ENCODE results near the gene TNNT1.

Gene TNNT1

DNA sequence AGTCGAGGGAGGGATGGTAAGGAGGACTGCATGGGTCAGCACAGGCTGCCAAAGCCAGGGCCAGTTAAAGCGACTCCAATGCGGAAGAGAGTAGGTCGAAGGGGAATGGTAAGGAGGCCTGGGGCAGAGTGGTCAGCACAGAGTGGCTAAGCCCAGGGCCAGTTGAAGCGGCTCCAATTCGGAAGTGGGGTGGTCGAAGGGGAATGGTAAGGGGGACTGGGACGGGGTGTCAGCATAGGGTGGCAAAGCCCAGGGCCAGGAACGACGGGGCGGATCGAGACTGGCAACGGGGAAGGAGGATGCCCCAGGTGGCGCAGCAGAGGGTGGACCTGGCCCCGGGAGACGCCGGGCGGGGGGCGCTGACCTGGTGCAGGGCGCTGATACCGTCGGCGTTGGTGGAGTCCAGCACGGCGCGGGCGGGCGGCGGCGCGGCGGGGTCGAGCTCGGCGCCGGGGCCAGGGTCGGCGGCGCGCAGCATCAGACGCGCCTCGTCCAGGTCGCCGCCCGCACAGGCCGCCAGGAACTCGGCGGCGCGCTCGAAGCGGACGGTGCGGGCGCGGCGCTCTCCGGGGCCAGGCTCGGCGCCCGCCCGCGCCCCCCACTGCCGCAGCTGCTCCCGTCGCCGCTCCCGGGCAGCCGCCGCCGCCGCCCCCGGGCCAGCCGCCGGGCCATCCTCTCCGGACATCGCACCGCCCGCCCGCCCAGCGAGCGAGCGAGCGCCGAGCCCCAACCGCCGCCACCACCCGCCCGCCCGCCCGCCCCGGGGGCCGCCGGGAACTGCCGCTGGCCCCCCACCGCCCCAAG is 31.9 kb downstream of the TNNT1 start, which contains the start of gene PPP1R12C:
PPP1R12C (minus strand) TSS at position 779 of the 804 bp plus-strand sequence; CDS start at position 685, 94 bp downstream.
- TF ChIP-seq ZNF70 (CRISPR knock-in tag; IDR thresholded peaks at IDR 0.05) (no peak), ARNTL (CRISPR knock-in tag; IDR thresholded peaks at IDR 0.05; ENCODE audit: borderline replicate concordance, low read depth) (no peak), CSRNP3 (CRISPR knock-in tag; IDR thresholded peaks at IDR 0.05) (no peak), OSR1 (CRISPR knock-in tag; IDR thresholded peaks at IDR 0.05) (no peak), BACH2 (CRISPR knock-in tag; IDR thresholded peaks at IDR 0.05; ENCODE audit: borderline replicate concordance) (no peak), PPARA (CRISPR knock-in tag; IDR thresholded peaks at IDR 0.05; ENCODE audit: borderline replicate concordance) (no peak), ZNF8 (CRISPR knock-in tag; IDR thresholded peaks at IDR 0.05) (no peak), TOX (CRISPR knock-in tag; IDR thresholded peaks at IDR 0.05; ENCODE audit: borderline replicate concordance) (no peak), ZC3H10 (CRISPR knock-in tag; IDR thresholded peaks at IDR 0.05) (no peak), GLIS3 (CRISPR knock-in tag; IDR thresholded peaks at IDR 0.05) (no peak), ZNF565 (CRISPR knock-in tag; conservative IDR thresholded peaks at IDR 0.05; ENCODE audit: low read depth) (no peak), TCF4 (CRISPR knock-in tag; IDR thresholded peaks at IDR 0.05; ENCODE audit: borderline replicate concordance) (no peak), ZFP3 (CRISPR knock-in tag; IDR thresholded peaks at IDR 0.05) (no peak), ZFP30 (CRISPR knock-in tag; IDR thresholded peaks at IDR 0.05) (no peak), ISL1 (CRISPR knock-in tag; IDR thresholded peaks at IDR 0.05) (no peak)
- TF ChIP-seq, protein P1, sequence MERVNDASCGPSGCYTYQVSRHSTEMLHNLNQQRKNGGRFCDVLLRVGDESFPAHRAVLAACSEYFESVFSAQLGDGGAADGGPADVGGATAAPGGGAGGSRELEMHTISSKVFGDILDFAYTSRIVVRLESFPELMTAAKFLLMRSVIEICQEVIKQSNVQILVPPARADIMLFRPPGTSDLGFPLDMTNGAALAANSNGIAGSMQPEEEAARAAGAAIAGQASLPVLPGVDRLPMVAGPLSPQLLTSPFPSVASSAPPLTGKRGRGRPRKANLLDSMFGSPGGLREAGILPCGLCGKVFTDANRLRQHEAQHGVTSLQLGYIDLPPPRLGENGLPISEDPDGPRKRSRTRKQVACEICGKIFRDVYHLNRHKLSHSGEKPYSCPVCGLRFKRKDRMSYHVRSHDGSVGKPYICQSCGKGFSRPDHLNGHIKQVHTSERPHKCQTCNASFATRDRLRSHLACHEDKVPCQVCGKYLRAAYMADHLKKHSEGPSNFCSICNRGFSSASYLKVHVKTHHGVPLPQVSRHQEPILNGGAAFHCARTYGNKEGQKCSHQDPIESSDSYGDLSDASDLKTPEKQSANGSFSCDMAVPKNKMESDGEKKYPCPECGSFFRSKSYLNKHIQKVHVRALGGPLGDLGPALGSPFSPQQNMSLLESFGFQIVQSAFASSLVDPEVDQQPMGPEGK (CRISPR knock-in tag; IDR thresholded peaks at IDR 0.05; ENCODE audit: borderline replicate concordance): no peak
- TF ChIP-seq, protein P2, sequence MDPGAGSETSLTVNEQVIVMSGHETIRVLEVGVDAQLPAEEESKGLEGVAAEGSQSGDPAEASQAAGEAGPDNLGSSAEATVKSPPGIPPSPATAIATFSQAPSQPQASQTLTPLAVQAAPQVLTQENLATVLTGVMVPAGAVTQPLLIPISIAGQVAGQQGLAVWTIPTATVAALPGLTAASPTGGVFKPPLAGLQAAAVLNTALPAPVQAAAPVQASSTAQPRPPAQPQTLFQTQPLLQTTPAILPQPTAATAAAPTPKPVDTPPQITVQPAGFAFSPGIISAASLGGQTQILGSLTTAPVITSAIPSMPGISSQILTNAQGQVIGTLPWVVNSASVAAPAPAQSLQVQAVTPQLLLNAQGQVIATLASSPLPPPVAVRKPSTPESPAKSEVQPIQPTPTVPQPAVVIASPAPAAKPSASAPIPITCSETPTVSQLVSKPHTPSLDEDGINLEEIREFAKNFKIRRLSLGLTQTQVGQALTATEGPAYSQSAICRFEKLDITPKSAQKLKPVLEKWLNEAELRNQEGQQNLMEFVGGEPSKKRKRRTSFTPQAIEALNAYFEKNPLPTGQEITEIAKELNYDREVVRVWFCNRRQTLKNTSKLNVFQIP (CRISPR knock-in tag; IDR thresholded peaks at IDR 0.05; ENCODE audit: borderline replicate concordance, low read depth): no peak
- TF ChIP-seq, protein P3, sequence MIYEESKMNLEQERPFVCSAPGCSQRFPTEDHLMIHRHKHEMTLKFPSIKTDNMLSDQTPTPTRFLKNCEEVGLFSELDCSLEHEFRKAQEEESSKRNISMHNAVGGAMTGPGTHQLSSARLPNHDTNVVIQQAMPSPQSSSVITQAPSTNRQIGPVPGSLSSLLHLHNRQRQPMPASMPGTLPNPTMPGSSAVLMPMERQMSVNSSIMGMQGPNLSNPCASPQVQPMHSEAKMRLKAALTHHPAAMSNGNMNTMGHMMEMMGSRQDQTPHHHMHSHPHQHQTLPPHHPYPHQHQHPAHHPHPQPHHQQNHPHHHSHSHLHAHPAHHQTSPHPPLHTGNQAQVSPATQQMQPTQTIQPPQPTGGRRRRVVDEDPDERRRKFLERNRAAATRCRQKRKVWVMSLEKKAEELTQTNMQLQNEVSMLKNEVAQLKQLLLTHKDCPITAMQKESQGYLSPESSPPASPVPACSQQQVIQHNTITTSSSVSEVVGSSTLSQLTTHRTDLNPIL (CRISPR knock-in tag; IDR thresholded peaks at IDR 0.05; ENCODE audit: low read depth): no peak
- peak; percentile 10 for ATAC-seq

GRCh38 chr19:55116232-55116858 is 32.7 kb downstream of the TNNT1 start:
- no peak for TF ChIP-seq ZC3H10 (CRISPR knock-in tag; IDR thresholded peaks at IDR 0.05)
- TF ChIP-seq, protein P1 (CRISPR knock-in tag; IDR thresholded peaks at IDR 0.05; ENCODE audit: borderline replicate concordance): no peak
- no peak for TF ChIP-seq GLIS3 (CRISPR knock-in tag; IDR thresholded peaks at IDR 0.05)
- TF ChIP-seq OSR1 (CRISPR knock-in tag; IDR thresholded peaks at IDR 0.05): no peak
- TF ChIP-seq ESRRG (CRISPR knock-in tag; IDR thresholded peaks at IDR 0.05): no peak
- TF ChIP-seq ZNF8 (CRISPR knock-in tag; IDR thresholded peaks at IDR 0.05): no peak
- TF ChIP-seq TSHZ2 (CRISPR knock-in tag; IDR thresholded peaks at IDR 0.05): no peak
- TF ChIP-seq TCF4 (CRISPR knock-in tag; IDR thresholded peaks at IDR 0.05; ENCODE audit: borderline replicate concordance): no peak
- no peak for TF ChIP-seq CSDC2 (CRISPR knock-in tag; IDR thresholded peaks at IDR 0.05)
- TF ChIP-seq TOX (CRISPR knock-in tag; IDR thresholded peaks at IDR 0.05; ENCODE audit: borderline replicate concordance): no peak
- TF ChIP-seq ISL1 (CRISPR knock-in tag; IDR thresholded peaks at IDR 0.05): no peak
- TF ChIP-seq ZNF565 (CRISPR knock-in tag; conservative IDR thresholded peaks at IDR 0.05; ENCODE audit: low read depth): no peak
- no peak for TF ChIP-seq CSRNP3 (CRISPR knock-in tag; IDR thresholded peaks at IDR 0.05)
- TF ChIP-seq, protein P2 (CRISPR knock-in tag; IDR thresholded peaks at IDR 0.05; ENCODE audit: borderline replicate concordance, low read depth): no peak
- TF ChIP-seq ZFP3 (CRISPR knock-in tag; IDR thresholded peaks at IDR 0.05): no peak
- no peak for TF ChIP-seq ZFP30 (CRISPR knock-in tag; IDR thresholded peaks at IDR 0.05)
- peak; percentile 77 for ATAC-seq

All from SK-N-SH treated with all-trans-retinoic acid at 6 μM for 48 hours (cell line).